Stimulated activated CD4-positive, alpha-beta T cell treated with anti-CD3 and anti-CD28 coated beads, TNF-alpha, amount 100 ng/mL, for 48 hours (primary cell): ENCODE measurements around the gene ANKRD29.
"Not testable (repeated sequence)": the region's sequence is repeated elsewhere in the genome, so short reads cannot be mapped to it uniquely, and the experiment has no call there.

Experiments
- DNase-seq, 3 donors: peaks; one replicate each; pipeline ENCODE4 v3.0.0-alpha.2; 2020; ENCODE audit warnings: low read depth in 3 of 3

ANKRD29 gene

GRCh38 chr18:23584019-23584983 is 78.4 kb downstream of the ANKRD29 start:
- DNase-seq, result no peak

- no peak for DNase-seq
Observed at GRCh38 chr18:23583071-23583865, 79.4 kb downstream of the ANKRD29 start.

- no peak for DNase-seq
Observed at GRCh38 chr18:23580677-23581367, 81.9 kb downstream of the ANKRD29 start.

DNA sequence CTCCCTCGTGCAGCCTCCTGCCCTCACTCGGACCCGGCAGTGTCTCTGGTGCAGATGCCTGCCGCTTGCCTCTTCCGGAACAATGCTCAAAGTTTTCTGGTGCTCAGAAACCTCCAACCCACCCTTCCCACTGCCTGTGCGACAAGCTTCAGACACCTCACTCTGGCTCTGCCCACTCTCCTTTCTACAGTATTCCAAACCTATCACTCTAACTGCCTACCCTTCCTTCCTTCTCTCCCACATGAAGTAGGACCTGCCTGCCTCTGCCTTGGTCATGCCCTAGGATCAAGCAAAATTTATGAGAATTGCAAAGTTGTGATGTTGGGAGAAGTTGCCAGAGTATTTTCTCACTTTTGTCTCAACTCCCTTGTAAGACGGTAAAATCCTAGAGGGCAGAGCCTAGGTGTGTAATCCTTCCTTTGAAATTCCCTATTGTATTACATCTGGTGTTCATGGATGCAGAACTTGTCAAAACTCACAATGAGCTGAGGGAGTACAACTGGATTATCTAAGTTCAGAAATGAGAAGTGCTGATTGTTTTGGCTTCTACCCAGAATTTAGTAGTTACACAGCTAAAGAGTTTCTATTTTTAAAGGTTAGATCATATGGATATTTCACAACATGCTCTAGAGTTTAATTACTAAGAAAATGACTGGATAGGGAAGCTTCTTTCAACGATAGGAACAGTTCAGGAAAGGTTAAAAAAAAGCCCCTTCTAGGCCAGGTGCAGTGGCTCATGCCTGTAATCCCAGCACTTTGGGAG is 83.6 kb downstream of the ANKRD29 start:
- no peak for DNase-seq

- no peak for DNase-seq
Observed at GRCh38 chr18:23578067-23578701, 84.5 kb downstream of the ANKRD29 start.

- DNase-seq, result not testable (repeated sequence)
Observed at GRCh38 chr18:23577521-23577920, 85.2 kb downstream of the ANKRD29 start.

- DNase-seq, result no peak
Observed at GRCh38 chr18:23575309-23575651, 87.4 kb downstream of the ANKRD29 start.

DNA sequence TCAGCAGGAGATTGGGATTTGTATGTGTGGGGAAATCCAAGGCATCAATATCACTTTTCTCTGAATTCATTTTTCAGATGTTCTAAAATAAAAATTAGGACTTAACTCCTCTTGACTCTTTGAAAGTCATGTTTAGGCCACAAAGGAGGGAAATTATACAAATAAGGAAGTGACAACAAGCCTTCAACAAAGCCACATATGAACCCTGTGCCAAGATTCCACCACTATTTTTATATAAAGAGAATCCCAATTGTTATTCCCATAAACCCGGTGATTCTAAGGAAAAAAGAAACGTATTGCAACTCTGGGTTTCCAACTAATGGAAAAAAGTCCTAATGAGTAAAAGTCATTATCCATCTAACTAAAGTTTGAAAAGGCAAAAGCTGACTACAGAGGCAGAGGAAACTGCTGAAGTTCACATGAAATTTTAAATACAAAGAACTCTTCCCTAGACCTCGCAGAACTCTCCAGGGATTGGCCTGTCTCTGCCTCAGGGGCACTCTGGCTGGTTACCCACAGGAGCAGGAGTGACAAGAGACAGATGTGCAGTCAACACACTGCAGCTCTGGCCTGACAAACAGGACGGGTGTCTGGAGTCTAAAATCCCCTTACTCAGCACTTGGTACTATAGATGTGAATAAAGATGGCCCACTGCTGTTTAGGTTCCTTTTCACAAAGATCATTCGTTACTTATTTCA is 88.0 kb downstream of the ANKRD29 start:
- DNase-seq, result no peak

GRCh38 chr18:23573626-23574431 is 88.9 kb downstream of the ANKRD29 start:
- DNase-seq, result no peak

GRCh38 chr18:23573020-23573419 is 89.7 kb downstream of the ANKRD29 start:
- no peak for DNase-seq

DNA sequence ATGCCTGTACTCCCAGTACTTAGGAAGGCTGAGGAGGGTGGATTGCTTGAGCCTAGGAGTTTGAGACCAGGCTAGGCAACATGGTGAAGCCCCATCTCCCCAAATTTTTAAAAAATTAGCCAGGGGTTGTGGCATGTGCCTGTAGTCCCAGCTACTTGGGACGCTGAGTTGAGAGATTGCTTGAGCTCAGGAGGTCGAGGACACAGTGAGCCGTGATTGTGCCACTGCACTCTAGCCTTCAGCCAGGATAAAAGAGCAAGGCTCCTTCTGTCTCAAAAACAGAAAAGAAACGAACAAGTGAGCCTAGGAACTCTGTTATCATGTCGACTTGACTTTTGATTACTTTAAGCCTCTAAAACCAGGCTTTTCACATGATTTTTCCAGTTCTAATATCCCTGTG is 90.1 kb downstream of the ANKRD29 start:
- no peak for DNase-seq

DNA sequence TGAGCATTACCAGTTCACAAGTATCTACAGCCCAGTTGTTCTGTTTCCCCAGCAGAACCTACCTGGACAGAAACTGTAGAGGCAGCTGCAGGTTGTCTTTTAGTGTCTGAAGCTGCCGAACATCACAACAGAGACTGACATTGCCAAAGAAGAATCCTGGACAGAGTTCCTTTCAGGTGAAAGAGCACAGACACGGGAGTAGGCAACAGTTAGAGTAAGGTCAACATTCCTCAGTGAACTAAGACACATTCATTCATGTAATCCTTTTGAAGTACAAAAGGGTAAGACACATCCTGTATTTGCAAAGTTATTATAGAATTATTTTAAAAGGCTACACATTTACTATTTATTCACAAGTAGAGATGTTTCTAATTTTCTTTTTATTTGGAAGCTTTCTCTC is 90.7 kb downstream of the ANKRD29 start:
- no peak for DNase-seq

DNA sequence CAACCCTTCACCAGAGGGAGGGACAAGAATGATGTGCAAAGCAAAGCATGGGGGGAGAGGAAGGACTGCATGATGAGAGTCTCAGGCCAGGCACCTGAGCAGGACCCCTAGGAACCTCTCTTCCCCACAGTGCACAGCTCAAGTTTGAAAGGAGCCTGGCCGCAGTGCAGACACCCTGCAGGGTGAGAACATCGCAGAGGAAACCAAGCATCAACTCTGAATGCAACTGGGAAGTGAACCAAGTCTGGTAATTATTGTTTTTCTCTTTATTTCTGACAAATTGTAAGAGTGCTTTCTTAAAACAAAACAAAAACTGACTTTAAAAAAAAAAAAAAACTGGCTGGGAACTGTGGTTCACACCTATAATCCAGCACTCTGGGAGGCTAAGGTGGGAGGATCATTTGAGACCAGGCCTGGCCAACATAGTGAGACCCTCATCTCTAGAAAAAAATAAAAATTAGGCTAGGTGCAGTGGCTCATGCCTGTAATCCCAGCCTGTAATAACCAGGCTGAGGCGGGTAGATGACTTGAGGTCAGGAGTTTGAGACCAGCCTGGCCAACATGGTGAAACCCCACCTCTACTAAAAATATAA is 91.7 kb downstream of the ANKRD29 start:
- no peak for DNase-seq

GRCh38 chr18:23569299-23570063 is 93.2 kb downstream of the ANKRD29 start:
- DNase-seq, result no peak

DNA sequence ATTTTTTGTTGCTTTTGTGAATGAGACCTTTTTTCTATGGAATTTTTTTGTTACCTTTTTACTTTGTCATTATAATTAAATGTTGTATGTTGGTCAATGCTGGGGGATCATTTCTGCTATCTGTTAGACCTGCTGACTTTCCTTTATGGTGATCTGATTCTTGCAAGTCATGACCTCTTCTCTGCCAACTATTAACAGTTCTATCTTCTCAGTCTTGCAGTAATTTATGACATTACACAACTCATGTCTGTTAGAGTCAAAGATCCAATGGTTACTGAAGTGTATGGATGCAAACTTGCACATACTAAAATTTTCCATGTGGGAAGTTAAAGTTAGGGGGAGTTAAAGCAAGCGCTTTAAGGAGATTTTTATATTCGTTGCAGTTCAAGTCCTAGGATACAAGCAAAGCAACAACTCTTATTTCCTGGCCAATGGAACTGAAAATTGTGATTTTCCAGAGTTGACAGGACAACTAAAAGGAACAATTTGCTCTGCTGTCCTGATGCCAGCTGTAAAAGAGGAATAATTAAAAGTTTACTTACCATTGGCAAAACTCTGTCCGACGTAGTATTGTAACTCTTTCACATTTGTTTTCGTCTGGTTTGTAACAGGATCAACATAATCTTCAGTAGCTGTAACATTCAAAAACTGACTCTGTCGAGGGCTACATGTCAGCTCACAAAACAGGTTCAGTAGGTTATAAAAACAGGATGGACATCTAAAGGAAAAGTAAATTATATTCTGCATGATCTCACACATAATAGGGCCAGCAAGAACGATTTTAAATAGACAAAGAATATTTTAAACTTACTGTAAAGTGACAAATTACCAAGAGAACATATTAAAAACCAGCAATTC is 94.2 kb downstream of the ANKRD29 start:
- no peak for DNase-seq

DNA sequence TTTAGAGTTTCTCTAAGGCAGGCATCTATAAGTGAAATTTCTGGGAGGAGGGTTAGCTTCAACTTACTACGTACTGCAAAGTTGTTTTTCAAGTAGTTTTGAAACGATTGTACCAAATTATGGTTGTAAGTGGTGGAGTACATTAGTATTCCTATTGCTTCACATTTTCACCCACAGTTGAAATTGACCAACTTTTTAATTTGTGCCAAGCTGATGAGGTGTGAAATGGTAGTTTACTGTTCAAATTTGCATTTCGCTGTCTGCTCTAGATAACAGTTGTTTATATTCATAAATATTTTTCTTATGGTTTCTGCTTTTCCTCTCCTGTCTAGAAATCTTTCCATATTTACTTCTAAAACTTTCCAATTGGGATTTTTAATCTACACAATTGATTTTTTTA is 95.0 kb downstream of the ANKRD29 start:
- DNase-seq, result no peak

- DNase-seq, result no peak
Observed at GRCh38 chr18:23565916-23566547, 96.7 kb downstream of the ANKRD29 start.
